ENCODE results near the gene FAXC.
"Not testable (repeated sequence)": the region's sequence is repeated elsewhere in the genome, so short reads cannot be mapped to it uniquely, and the experiment has no call there.

Gene FAXC

GRCh38 chr6:99341862-99342455 is 7.5 kb downstream of the FAXC start:
- no peak for DNase-seq (ENCODE audit: low read depth, low spot score)

GRCh38 chr6:99338188-99338587 is 11.3 kb downstream of the FAXC start:
- DNase-seq (ENCODE audit: low read depth, low spot score): no peak

- not testable (repeated sequence) for DNase-seq (ENCODE audit: low read depth, low spot score)
Observed at GRCh38 chr6:99335298-99335697, 14.2 kb downstream of the FAXC start.

- DNase-seq (ENCODE audit: low read depth, low spot score): no peak
Observed at GRCh38 chr6:99334526-99335127, 14.8 kb downstream of the FAXC start.

GRCh38 chr6:99333068-99333467 is 16.4 kb downstream of the FAXC start:
- no peak for DNase-seq (ENCODE audit: low read depth, low spot score)

GRCh38 chr6:99331531-99331930 is 17.9 kb downstream of the FAXC start:
- no peak for DNase-seq (ENCODE audit: low read depth, low spot score)

GRCh38 chr6:99330159-99330558 is 19.3 kb downstream of the FAXC start:
- peak; percentile 28 for DNase-seq (ENCODE audit: low read depth, low spot score)

GRCh38 chr6:99324996-99325395 is 24.5 kb downstream of the FAXC start:
- no peak for DNase-seq (ENCODE audit: low read depth, low spot score)

- no peak for DNase-seq (ENCODE audit: low read depth, low spot score)
Observed at GRCh38 chr6:99318566-99318965, 30.9 kb downstream of the FAXC start.

- DNase-seq (ENCODE audit: low read depth, low spot score): no peak
Observed at GRCh38 chr6:99312354-99312753, 37.1 kb downstream of the FAXC start.

GRCh38 chr6:99310553-99310952 is 38.9 kb downstream of the FAXC start:
- DNase-seq (ENCODE audit: low read depth, low spot score): no peak

GRCh38 chr6:99309557-99309956 is 39.9 kb downstream of the FAXC start:
- no peak for DNase-seq (ENCODE audit: low read depth, low spot score)

- DNase-seq (ENCODE audit: low read depth, low spot score): no peak
Observed at GRCh38 chr6:99308788-99309187, 40.7 kb downstream of the FAXC start.

- no peak for DNase-seq (ENCODE audit: low read depth, low spot score)
Observed at GRCh38 chr6:99307295-99307907, 42.1 kb downstream of the FAXC start.

GRCh38 chr6:99306341-99306740 is 43.1 kb downstream of the FAXC start:
- DNase-seq (ENCODE audit: low read depth, low spot score): no peak

GRCh38 chr6:99305021-99305554 is 44.4 kb downstream of the FAXC start:
- DNase-seq (ENCODE audit: low read depth, low spot score): no peak

- DNase-seq (ENCODE audit: low read depth, low spot score): no peak
Observed at GRCh38 chr6:99297415-99297814, 52.1 kb downstream of the FAXC start.

GRCh38 chr6:99297006-99297405 is 52.5 kb downstream of the FAXC start:
- no peak for DNase-seq (ENCODE audit: low read depth, low spot score)

- no peak for DNase-seq (ENCODE audit: low read depth, low spot score)
Observed at GRCh38 chr6:99296261-99296660, 53.2 kb downstream of the FAXC start.

GRCh38 chr6:99295276-99295675 is 54.2 kb downstream of the FAXC start:
- DNase-seq (ENCODE audit: low read depth, low spot score): no peak

GRCh38 chr6:99294786-99295185 is 54.7 kb downstream of the FAXC start:
- no peak for DNase-seq (ENCODE audit: low read depth, low spot score)

- DNase-seq (ENCODE audit: low read depth, low spot score): no peak
Observed at GRCh38 chr6:99289701-99290100, 59.8 kb downstream of the FAXC start.

- no peak for DNase-seq (ENCODE audit: low read depth, low spot score)
Observed at GRCh38 chr6:99288668-99289067, 60.8 kb downstream of the FAXC start.

Data from activated CD4-positive, CD25-positive, alpha-beta regulatory T cell treated with anti-CD3 and anti-CD28 coated beads, Interleukin-2, amount 50 U/mL, for 16 hours (primary cell).